ENCODE data around the gene RAB7A. TPM values are rescaled to one million over a fixed set of nuclear protein-coding genes. Genes with fewer than 3 reads are reported as not detected.

Gene RAB7A
- total RNA-seq, 1 experiment from 2014 or later = 155 TPM

- Histone ChIP-seq H3K9me3 (ENCODE audit: control insufficient read depth, low read depth, low read length) (no peaks in the 10 kb centered on the region), H3K4me1 (ENCODE audit: insufficient read depth, low read length) (no peaks in the 10 kb centered on the region), H3K79me2 (ENCODE audit: insufficient read depth, low read length) (peaks cover 32% of the 10 kb centered on the region; the same call in 1 of the 2 replicates), H2AFZ (ENCODE audit: low read length) (no peak overlapping the region), H3K56ac (ENCODE audit: insufficient read length, low read depth, low read length) (no peak overlapping the region), H3K9ac (ENCODE audit: extremely low read depth, insufficient read length, low read length) (no peak overlapping the region), H2AK5ac (ENCODE audit: insufficient read length, low read length) (no peak overlapping the region), H3K23me2 (ENCODE audit: insufficient read length, low read depth, low read length, poor library complexity, severe bottlenecking) (no peaks in the 10 kb centered on the region), H3K4ac (ENCODE audit: low read depth, low read length) (no peak overlapping the region), H2BK20ac (ENCODE audit: low read depth, low read length, poor library complexity, severe bottlenecking) (no peak overlapping the region), H2BK15ac (ENCODE audit: low read depth, low read length) (no peak overlapping the region), H3K27ac (ENCODE audit: insufficient read length, low read depth, low read length) (no peak overlapping the region), H4K20me1 (ENCODE audit: control insufficient read depth, insufficient read depth, insufficient read length) (no peaks in the 10 kb centered on the region), H4K8ac (replicated peaks; ENCODE audit: insufficient read length, low read depth, low read length) (no peak overlapping the region), H3K14ac (ENCODE audit: insufficient read depth, low read length) (no peak overlapping the region), H2BK120ac (ENCODE audit: low read depth, low read length, poor library complexity, severe bottlenecking) (no peak overlapping the region), H3K79me1 (ENCODE audit: insufficient read depth, low read depth, low read length, poor library complexity, severe bottlenecking) (peaks cover 20% of the 10 kb centered on the region), H2BK12ac (ENCODE audit: insufficient read length, low read depth, low read length) (no peak overlapping the region), H3K18ac (ENCODE audit: insufficient read length, low read depth, low read length) (no peak overlapping the region), H3K23ac (ENCODE audit: insufficient read length, low read depth, low read length) (no peak overlapping the region), H3K27me3 (ENCODE audit: insufficient read depth, low read length) (no peaks in the 10 kb centered on the region), H3T11ph (ENCODE audit: low read length) (no peak overlapping the region), H4K91ac (ENCODE audit: insufficient read length, low read depth, low read length) (no peak overlapping the region), H3K4me2 (ENCODE audit: insufficient read depth, insufficient read length, low read length) (no peak overlapping the region), H2BK5ac (ENCODE audit: insufficient read length, low read length) (no peak overlapping the region), H4K5ac (ENCODE audit: insufficient read length, low read depth, low read length) (no peak overlapping the region)
- Mint-ChIP-seq H3K36me3 (ENCODE audit: insufficient read depth in 1 of 3, low read depth in 3 of 3) (peaks cover 44 to 51% (median 49%) of the 10 kb centered on the region in 3 experiments), H3K27ac (peak overlapping the region in 1 of 3 experiments; percentile 57; a peak in 1 of 7 replicates), H3K27me3 (ENCODE audit: low read depth) (no peaks in the 10 kb centered on the region), H3K4me1 (peaks cover 11 to 13% of the 10 kb centered on the region in 2 experiments), H3K9me3 (peaks cover 16 to 21% of the 10 kb centered on the region in 2 experiments), H3K4me3 (no peak overlapping the region)
- no peak for DNase-seq
- TF ChIP-seq CTCF (conservative IDR thresholded peaks at IDR 0.05) = no peak
- WGBS (ENCODE audit: extremely low coverage, insufficient read length, low lambda C conversion rate) = no CpG with 5 or more reads among the region's 4 CpGs
These were observed 22.6 kb downstream of the RAB7A start for GRCh38 chr3:128748557-128748956.

Data from H9 (cell line).